Uterus (tissue), 4 donors: Measurements from ENCODE around the gene RSKR. TPM values are rescaled to one million over a fixed set of nuclear protein-coding genes. Genes with fewer than 3 reads are reported as not detected.

Source experiments
- DNase-seq, 2 donors: peaks; one replicate each; pipeline ENCODE4 v3.0.0-alpha.2; 2019 to 2020
- H3K27ac ChIP-seq, 2 donors: fragments of 200-600 bp; sonication (generic); 1 replicate in 1 of 2; 2 replicates in 1 of 2; pipeline ENCODE4 v1.5.1; 2016 to 2018
- H3K27me3 ChIP-seq, 2 donors: fragments of 200-600 bp; sonication (generic); one replicate each; pipeline ENCODE4 v1.5.1; 2018 to 2019; ENCODE audit warnings: control low read depth in 1 of 2
- H3K36me3 ChIP-seq, 2 donors: fragments of 200-600 bp; sonication (generic); one replicate each; pipeline ENCODE4 v1.5.1; 2019; ENCODE audit warnings: control low read depth in 1 of 2
- H3K4me1 ChIP-seq, 2 donors: fragments of 200-600 bp; sonication (generic); one replicate each; pipeline ENCODE4 v1.5.1; 2018 to 2019; ENCODE audit warnings: control low read depth in 1 of 2
- H3K4me3 ChIP-seq, 2 donors: fragments of 200-600 bp; sonication (generic); 1 replicate in 1 of 2; 2 replicates in 1 of 2; pipeline ENCODE4 v1.5.1; 2018 to 2019; ENCODE audit warnings: mild to moderate bottlenecking in 1 of 2
- H3K9me3 ChIP-seq, 2 donors: fragments of 200-600 bp; sonication (generic); one replicate each; pipeline ENCODE4 v1.5.1; 2019; ENCODE audit warnings: control low read depth in 1 of 2
- POLR2A ChIP-seq, 2 donors: fragments of 450-650 bp; IDR thresholded peaks; one replicate each; pipeline ENCODE4 v1.6.1; 2016; ENCODE audit warnings: antibody characterized with exemption in 2 of 2, mild to moderate bottlenecking in 1 of 2, moderate library complexity in 1 of 2
- intact Hi-C: fragments of 100-400 bp; cut with DNase I; formaldehyde crosslinking; loops from one replicate; pipeline ENCODE4 v1.15.1; 2023; ENCODE audit warnings: low total_unique reads
- total RNA-seq, 4 donors: library from RNA; depleted of rRNA in 3 of 4; stranded (reverse); fragments of >200 nt in 3 of 4; gene quantifications; one replicate each; pipeline versions ENCODE4 v1.1.0 to v1.2.4, GENCODE V29; 2014 to 2023
- TF ChIP-seq, protein P1 (sequence below), 4 experiments: fragments of 200-600 bp in 2 of 4; fragments of 450-650 bp in 2 of 4; sonication (generic) in 2 of 4; IDR thresholded peaks; one replicate each; pipeline ENCODE4 v1.5.1; 2016 to 2019; ENCODE audit warnings: antibody characterized with exemption in 4 of 4, mild to moderate bottlenecking in 2 of 4, moderate library complexity in 1 of 4
- donor health status: DM: yes; HTN: yes; CAD: no.

The RSKR gene
- total RNA-seq, 4 donors from 2014 or later: 5.9 to 19.6 (median 11.3) TPM; not detected in 1

- Histone ChIP-seq H3K27me3 (no peaks in the 10 kb centered on the region), H3K4me1 (peaks cover 0 to 1% of the 10 kb centered on the region in 2 donors), H3K36me3 (no peaks in the 10 kb centered on the region), H3K27ac (no peak overlapping the region), H3K9me3 (no peaks in the 10 kb centered on the region), H3K4me3 (no peak overlapping the region)
- intact Hi-C loops: no loop called here
- DNase-seq: no peak
- TF ChIP-seq, protein P1, sequence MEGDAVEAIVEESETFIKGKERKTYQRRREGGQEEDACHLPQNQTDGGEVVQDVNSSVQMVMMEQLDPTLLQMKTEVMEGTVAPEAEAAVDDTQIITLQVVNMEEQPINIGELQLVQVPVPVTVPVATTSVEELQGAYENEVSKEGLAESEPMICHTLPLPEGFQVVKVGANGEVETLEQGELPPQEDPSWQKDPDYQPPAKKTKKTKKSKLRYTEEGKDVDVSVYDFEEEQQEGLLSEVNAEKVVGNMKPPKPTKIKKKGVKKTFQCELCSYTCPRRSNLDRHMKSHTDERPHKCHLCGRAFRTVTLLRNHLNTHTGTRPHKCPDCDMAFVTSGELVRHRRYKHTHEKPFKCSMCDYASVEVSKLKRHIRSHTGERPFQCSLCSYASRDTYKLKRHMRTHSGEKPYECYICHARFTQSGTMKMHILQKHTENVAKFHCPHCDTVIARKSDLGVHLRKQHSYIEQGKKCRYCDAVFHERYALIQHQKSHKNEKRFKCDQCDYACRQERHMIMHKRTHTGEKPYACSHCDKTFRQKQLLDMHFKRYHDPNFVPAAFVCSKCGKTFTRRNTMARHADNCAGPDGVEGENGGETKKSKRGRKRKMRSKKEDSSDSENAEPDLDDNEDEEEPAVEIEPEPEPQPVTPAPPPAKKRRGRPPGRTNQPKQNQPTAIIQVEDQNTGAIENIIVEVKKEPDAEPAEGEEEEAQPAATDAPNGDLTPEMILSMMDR (IDR thresholded peaks at IDR 0.05): no peak
- no peak for TF ChIP-seq POLR2A (IDR thresholded peaks at IDR 0.05)
These were observed 43.8 kb upstream of the RSKR start for GRCh38 chr17:28657756-28658155.

DNA sequence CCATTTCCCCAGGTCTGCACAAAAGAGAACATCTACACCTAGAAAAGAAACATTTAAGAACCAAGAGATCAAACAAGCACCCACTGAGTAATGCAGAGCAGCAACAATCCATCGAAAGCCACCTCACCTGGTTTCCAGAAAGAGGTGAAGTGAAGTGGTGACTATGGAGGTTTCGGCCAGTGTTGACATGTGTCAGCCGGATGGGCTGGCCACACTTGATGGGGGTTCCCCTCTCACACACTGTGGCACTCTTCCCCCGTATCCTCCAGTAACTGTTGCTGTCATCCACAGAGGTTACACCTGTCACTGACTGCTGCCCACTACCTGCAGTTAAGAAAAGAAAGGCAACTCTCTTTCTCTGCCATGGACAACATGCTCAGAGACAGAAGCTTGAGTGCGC, 41.2 kb upstream of the RSKR start:
- Histone ChIP-seq H3K4me3 (no peak overlapping the region), H3K4me1 (no peaks in the 10 kb centered on the region), H3K9me3 (no peaks in the 10 kb centered on the region), H3K27me3 (no peaks in the 10 kb centered on the region), H3K36me3 (no peaks in the 10 kb centered on the region), H3K27ac (no peak overlapping the region)
- TF ChIP-seq, protein P1 (IDR thresholded peaks at IDR 0.05): no peak
- no peak for TF ChIP-seq POLR2A (IDR thresholded peaks at IDR 0.05)
- intact Hi-C loops: no loop called here
- no peak for DNase-seq

- Histone ChIP-seq H3K4me1 (peaks cover 3 to 10% of the 10 kb centered on the region in 2 donors), H3K27ac (no peak overlapping the region), H3K4me3 (no peak overlapping the region), H3K36me3 (no peaks in the 10 kb centered on the region), H3K27me3 (no peaks in the 10 kb centered on the region), H3K9me3 (no peaks in the 10 kb centered on the region)
- intact Hi-C loops: no loop called here
- no peak for TF ChIP-seq POLR2A (IDR thresholded peaks at IDR 0.05)
- TF ChIP-seq, protein P1 (IDR thresholded peaks at IDR 0.05): no peak
- no peak for DNase-seq
These were observed 34.7 kb upstream of the RSKR start for GRCh38 chr17:28648698-28649097.

DNA sequence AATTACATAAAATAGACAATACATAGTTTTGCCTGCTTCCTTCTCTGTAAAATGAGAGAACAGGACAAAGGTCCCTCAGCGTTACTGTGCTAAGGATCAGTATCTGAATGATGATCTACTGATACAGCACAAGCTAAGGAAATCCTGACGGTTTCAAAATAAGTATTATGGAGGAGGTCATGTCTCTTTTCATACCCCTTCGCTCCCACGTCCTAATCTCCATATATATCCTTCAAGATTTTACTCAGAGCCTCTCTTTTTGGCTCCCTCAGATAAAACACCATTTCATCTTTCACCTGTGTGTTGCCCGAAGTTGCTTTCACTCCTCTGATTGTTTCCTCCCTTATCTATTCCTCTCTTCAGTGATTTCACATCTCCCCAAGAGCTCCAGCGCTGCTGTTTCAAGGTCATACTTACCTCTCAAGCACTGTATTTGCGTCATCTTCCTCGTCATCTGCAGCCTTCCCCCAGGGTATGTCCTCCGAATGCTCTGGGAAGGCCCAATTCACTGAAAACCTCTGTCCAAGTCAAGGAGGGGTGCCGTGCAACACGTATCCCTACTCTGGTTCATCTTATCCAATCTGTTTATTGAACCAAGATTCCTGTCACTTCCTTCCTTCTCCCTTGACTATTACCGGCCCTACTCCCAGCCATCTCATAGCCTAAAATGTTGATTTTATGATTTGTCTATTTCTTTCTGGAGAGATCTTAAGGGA, 32.2 kb upstream of the RSKR start:
- Histone ChIP-seq H3K36me3 (no peaks in the 10 kb centered on the region), H3K4me1 (peaks cover 3 to 10% of the 10 kb centered on the region in 2 donors), H3K27me3 (no peaks in the 10 kb centered on the region), H3K9me3 (no peaks in the 10 kb centered on the region), H3K27ac (peak overlapping the region; percentile 90 to 98), H3K4me3 (peak overlapping the region in 1 of 2 donors; percentile 14)
- DNase-seq: no peak
- TF ChIP-seq, protein P1 (IDR thresholded peaks at IDR 0.05): no peak
- TF ChIP-seq POLR2A (IDR thresholded peaks at IDR 0.05): no peak
- intact Hi-C loops: no loop called here

GRCh38 chr17:28645576-28645939, 31.6 kb upstream of the RSKR start:
- DNase-seq: no peak
- H3K4me3 ChIP-seq: peak overlapping the region; percentile 99
- intact Hi-C loops: no loop called here
- peak overlapping the region; percentile 90 to 98 for H3K27ac ChIP-seq
- TF ChIP-seq, protein P1 (IDR thresholded peaks at IDR 0.05): no peak
- TF ChIP-seq POLR2A (IDR thresholded peaks at IDR 0.05): no peak
- no peaks in the 10 kb centered on the region for H3K9me3 ChIP-seq
- no peaks in the 10 kb centered on the region for H3K36me3 ChIP-seq
- H3K4me1 ChIP-seq: peaks cover 3 to 10% of the 10 kb centered on the region in 2 donors
- H3K27me3 ChIP-seq: no peaks in the 10 kb centered on the region
